Stomach (tissue), 9 donors: ENCODE measurements around the gene POM121L12. TPM values are rescaled to one million over a fixed set of nuclear protein-coding genes. Genes with fewer than 3 reads are reported as not detected.

Experiments used
- DNase-seq, 2 donors: peaks; one replicate each; pipeline versions ENCODE4 v3.0.0 to v3.0.0-alpha.2; 2013 to 2019
- H3K27ac ChIP-seq, 5 donors: fragments of 200-600 bp in 4 of 5; sonication (generic) in 4 of 5; one replicate each; pipeline ENCODE4 v1.5.1; 2013 to 2019; ENCODE audit warnings: mild to moderate bottlenecking in 1 of 5, moderate library complexity in 1 of 5
- H3K27me3 ChIP-seq, 3 donors: fragments of 200-600 bp; sonication (generic); one replicate each; pipeline ENCODE4 v1.5.1; 2017 to 2019; ENCODE audit warnings: mixed run types in 1 of 3
- H3K36me3 ChIP-seq, 4 donors: fragments of 200-600 bp; sonication (generic); 1 replicate in 3 of 4; 2 replicates in 1 of 4; pipeline ENCODE4 v1.5.1; 2016 to 2019
- H3K4me1 ChIP-seq, 4 donors: fragments of 200-600 bp; sonication (generic); one replicate each; pipeline ENCODE4 v1.5.1; 2016 to 2019
- H3K4me3 ChIP-seq, 4 donors: fragments of 200-600 bp; sonication (generic) in 3 of 4; one replicate each; pipeline ENCODE4 v1.5.1; 2016 to 2019; ENCODE audit warnings: mild to moderate bottlenecking in 1 of 4
- H3K9me3 ChIP-seq, 4 donors: fragments of 200-600 bp; sonication (generic); one replicate each; pipeline ENCODE4 v1.5.1; 2016 to 2019
- EP300 ChIP-seq: sonication (generic); formaldehyde crosslinking; IDR thresholded peaks from one replicate; pipeline ENCODE4 v1.6.1; 2017; ENCODE audit warnings: antibody characterized with exemption
- POLR2A ChIP-seq, 4 donors: fragments of 450-650 bp; IDR thresholded peaks; one replicate each; pipeline ENCODE4 v1.6.1; 2016; ENCODE audit warnings: antibody characterized with exemption in 4 of 4, control low read depth in 2 of 4, mild to moderate bottlenecking in 1 of 4, moderate library complexity in 1 of 4
- POLR2AphosphoS5 ChIP-seq, 3 donors: sonication (generic); formaldehyde crosslinking; IDR thresholded peaks; one replicate each; pipeline ENCODE4 v1.6.1; 2016; ENCODE audit warnings: antibody characterized with exemption in 3 of 3
- WGBS, 5 donors: extraction: QIAGEN DNeasy Blood & Tissue Kit in 3 of 5; methylation state at CpG; one replicate each; pipeline versions ENCODE4 v1.1.5 to v1.1.7; 2013 to 2018; 5-methylcytosine and 5-hydroxymethylcytosine counted together
- intact Hi-C: fragments of 100-400 bp; cut with DNase I; formaldehyde crosslinking; loops from one replicate; pipeline ENCODE4 v1.15.1; 2023; ENCODE audit warnings: low total_unique reads
- polyA plus RNA-seq, 3 donors: library from polyadenylated mRNA; stranded (reverse); fragments of 200-250 nt; gene quantifications; one replicate each; pipeline ENCODE4 v1.2.3, GENCODE V29; 2013
- total RNA-seq, 5 donors: library from RNA; depleted of rRNA; stranded (reverse); fragments of >200 nt; gene quantifications; one replicate each; pipeline versions ENCODE4 v1.1.0 to v1.2.3, GENCODE V29; 2014 to 2016
- TF ChIP-seq, protein P1 (sequence below), 7 experiments: fragments of 450-650 bp in 4 of 7; fragments of 200-600 bp in 3 of 7; sonication (generic) in 3 of 7; IDR thresholded peaks; one replicate each; pipeline ENCODE4 v1.5.1; 2016 to 2019; ENCODE audit warnings: antibody characterized with exemption in 7 of 7, control low read depth in 2 of 7, mild to moderate bottlenecking in 1 of 7
- donor health status: healthy with polysubstance abuse.
- donor health status: Bipolar disorder and iron deficiency.
- donor health status: healthy.

Gene POM121L12
- total and polyA plus RNA-seq, 8 donors, result not detected

DNA sequence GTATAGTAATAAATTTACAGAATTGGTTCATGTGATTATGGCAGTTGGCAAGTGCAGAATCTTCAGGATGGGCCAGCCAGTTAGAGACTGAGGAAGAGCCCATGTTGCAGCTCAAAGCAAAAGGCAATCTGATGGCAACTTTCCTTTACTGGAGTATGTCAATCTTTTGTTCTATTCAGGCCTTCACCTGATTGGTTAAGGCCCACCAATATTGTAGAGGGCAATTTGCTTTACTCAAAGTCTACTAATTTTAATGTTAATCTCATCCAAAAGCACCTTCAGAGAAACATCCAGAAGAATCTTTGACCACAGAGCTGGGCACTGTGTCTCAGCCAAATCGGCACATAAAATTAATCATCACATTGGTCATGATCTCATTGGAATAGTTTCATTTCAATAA, 20.0 kb upstream of the POM121L12 start:
- DNase-seq, result no peak
- no peak for TF ChIP-seq EP300
- TF ChIP-seq POLR2A (IDR thresholded peaks at IDR 0.05), result no peak
- no peak for TF ChIP-seq POLR2AphosphoS5 (IDR thresholded peaks at IDR 0.05)
- TF ChIP-seq, protein P1, sequence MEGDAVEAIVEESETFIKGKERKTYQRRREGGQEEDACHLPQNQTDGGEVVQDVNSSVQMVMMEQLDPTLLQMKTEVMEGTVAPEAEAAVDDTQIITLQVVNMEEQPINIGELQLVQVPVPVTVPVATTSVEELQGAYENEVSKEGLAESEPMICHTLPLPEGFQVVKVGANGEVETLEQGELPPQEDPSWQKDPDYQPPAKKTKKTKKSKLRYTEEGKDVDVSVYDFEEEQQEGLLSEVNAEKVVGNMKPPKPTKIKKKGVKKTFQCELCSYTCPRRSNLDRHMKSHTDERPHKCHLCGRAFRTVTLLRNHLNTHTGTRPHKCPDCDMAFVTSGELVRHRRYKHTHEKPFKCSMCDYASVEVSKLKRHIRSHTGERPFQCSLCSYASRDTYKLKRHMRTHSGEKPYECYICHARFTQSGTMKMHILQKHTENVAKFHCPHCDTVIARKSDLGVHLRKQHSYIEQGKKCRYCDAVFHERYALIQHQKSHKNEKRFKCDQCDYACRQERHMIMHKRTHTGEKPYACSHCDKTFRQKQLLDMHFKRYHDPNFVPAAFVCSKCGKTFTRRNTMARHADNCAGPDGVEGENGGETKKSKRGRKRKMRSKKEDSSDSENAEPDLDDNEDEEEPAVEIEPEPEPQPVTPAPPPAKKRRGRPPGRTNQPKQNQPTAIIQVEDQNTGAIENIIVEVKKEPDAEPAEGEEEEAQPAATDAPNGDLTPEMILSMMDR (IDR thresholded peaks at IDR 0.05), result no peak
- intact Hi-C loops, result no loop called here
- Histone ChIP-seq H3K36me3 (no peaks in the 10 kb centered on the region), H3K9me3 (peaks cover 0 to 12% (median 3%) of the 10 kb centered on the region in 4 donors), H3K4me1 (no peaks in the 10 kb centered on the region), H3K27me3 (no peaks in the 10 kb centered on the region), H3K4me3 (no peak overlapping the region), H3K27ac (no peak overlapping the region)
- WGBS, 5 donors, result 91 to 100% (median 97%) methylated on average over 1 of the region's 1 CpG

GRCh38 chr7:53022893-53023292, 12.5 kb upstream of the POM121L12 start:
- WGBS, 5 donors, result 70 to 79% (median 74%) methylated on average over 5 of the region's 5 CpGs
- Histone ChIP-seq H3K9me3 (peaks cover 0 to 5% (median under 1%) of the 10 kb centered on the region in 4 donors), H3K4me3 (no peak overlapping the region), H3K27me3 (no peaks in the 10 kb centered on the region), H3K36me3 (no peaks in the 10 kb centered on the region), H3K4me1 (no peaks in the 10 kb centered on the region), H3K27ac (no peak overlapping the region)
- intact Hi-C loops, result no loop called here
- TF ChIP-seq POLR2AphosphoS5 (IDR thresholded peaks at IDR 0.05), result no peak
- TF ChIP-seq, protein P1 (IDR thresholded peaks at IDR 0.05), result no peak
- no peak for TF ChIP-seq POLR2A (IDR thresholded peaks at IDR 0.05)
- TF ChIP-seq EP300, result no peak
- no peak for DNase-seq

GRCh38 chr7:53048638-53049037, 13.2 kb downstream of the POM121L12 start:
- TF ChIP-seq, protein P1 (IDR thresholded peaks at IDR 0.05), result no peak
- TF ChIP-seq POLR2AphosphoS5 (IDR thresholded peaks at IDR 0.05) (no peak), EP300 (no peak), POLR2A (IDR thresholded peaks at IDR 0.05) (no peak)
- Histone ChIP-seq H3K4me1 (no peaks in the 10 kb centered on the region), H3K9me3 (peaks cover 0 to 4% (median 0%) of the 10 kb centered on the region in 4 donors), H3K4me3 (no peak overlapping the region), H3K36me3 (no peaks in the 10 kb centered on the region), H3K27me3 (no peaks in the 10 kb centered on the region), H3K27ac (no peak overlapping the region)
- intact Hi-C loops, result no loop called here
- 61 to 92% (median 85%) methylated on average over 2 of the region's 2 CpGs for WGBS, 5 donors
- DNase-seq, result no peak

DNA sequence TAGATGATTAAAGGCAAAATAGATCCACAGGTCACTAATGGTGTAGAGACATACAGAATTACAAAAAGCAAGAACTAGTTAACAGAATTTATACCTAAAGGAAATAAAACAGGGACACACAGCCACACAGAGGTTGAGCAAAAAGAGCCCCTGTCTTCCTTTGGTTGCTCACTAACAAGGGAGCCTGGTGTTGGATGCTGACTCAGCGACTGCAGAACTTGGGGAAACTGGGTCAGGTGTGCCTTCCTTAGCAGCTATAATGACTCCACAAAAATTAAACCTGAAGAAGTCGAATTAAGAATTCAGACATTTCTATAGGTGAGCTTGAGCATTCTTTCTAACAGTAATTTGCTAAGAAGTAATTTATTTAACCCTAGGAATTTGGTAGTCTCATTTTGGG, 15.0 kb downstream of the POM121L12 start:
- no peak overlapping the region for H3K4me3 ChIP-seq
- H3K9me3 ChIP-seq, result peaks cover 0 to 4% (median 0%) of the 10 kb centered on the region in 4 donors
- TF ChIP-seq EP300 (no peak), POLR2A (IDR thresholded peaks at IDR 0.05) (no peak), POLR2AphosphoS5 (IDR thresholded peaks at IDR 0.05) (no peak)
- TF ChIP-seq, protein P1 (IDR thresholded peaks at IDR 0.05), result no peak

More for the DNA sequence above, 15.0 kb downstream of the POM121L12 start:
- no peaks in the 10 kb centered on the region for H3K36me3 ChIP-seq
- intact Hi-C loops, result no loop called here
- H3K4me1 ChIP-seq, result no peaks in the 10 kb centered on the region
- H3K27ac ChIP-seq, result no peak overlapping the region
- no peak for DNase-seq
- H3K27me3 ChIP-seq, result no peaks in the 10 kb centered on the region
- WGBS, 5 donors, result 49 to 70% (median 64%) methylated on average over 2 of the region's 2 CpGs
